Stimulated activated CD4-positive, alpha-beta T cell treated with anti-CD3 and anti-CD28 coated beads, TNF-alpha, amount 100 ng/mL, for 24 hours (primary cell): ENCODE measurements around the gene NINL.

Experiments
- DNase-seq, 3 experiments: peaks; one replicate each; pipeline ENCODE4 v3.0.0-alpha.2; 2020; ENCODE audit warnings: low read depth in 3 of 3

The NINL gene

GRCh38 chr20:25418776-25419175 lies 166.6 kb downstream of the NINL start:
- no peak for DNase-seq

- DNase-seq: no peak
Observed at GRCh38 chr20:25408890-25409289, 176.4 kb downstream of the NINL start.

- DNase-seq: no peak
Observed at GRCh38 chr20:25408170-25408547, 177.2 kb downstream of the NINL start.

- peak; percentile 68 to 90 (median 78) for DNase-seq
Observed at GRCh38 chr20:25407311-25408169, 177.8 kb downstream of the NINL start, which contains the start of gene GINS1. Gene GINS1 (plus strand): TSS chr20:25407673. CDS start chr20:25407821, 148 bp downstream.
